Measurements from ENCODE around the gene ERAL1. TPM values are rescaled to one million over a fixed set of nuclear protein-coding genes. Genes with fewer than 3 reads are reported as not detected.
A peak's percentile ranks its signal among the peaks of the same experiment; 100 is the strongest.

ERAL1 gene
- total RNA-seq, 5 donors from 2014 or later (not counting 1 experiment from before 2014, with no cell fraction given): 18.9 to 33.7 (median 29.0) TPM

- CTCF ChIA-PET: interaction anchor here in 1 of 2 donors (0.6 to 1.9 kb wide), 3 partner anchors 70 to 500 kb away, joined by 3 to 18 read pairs (median 5); no protein-coding TSS in a partner anchor
- Mint-ChIP-seq H3K27ac (no peak overlapping the region), H3K4me1 (peaks cover 8 to 21% (median 16%) of the 10 kb centered on the region in 3 donors), H3K4me3 (peak overlapping the region; percentile 88 to 92 (median 89)), H3K9me3 (no peaks in the 10 kb centered on the region), H3K36me3 (peaks cover 27% of the 10 kb centered on the region), H3K27me3 (no peaks in the 10 kb centered on the region)
- ATAC-seq (replicated peaks in 1 of 4) (no peak), DNase-seq (no peak)
- POLR2A ChIA-PET: interaction anchor here in 1 of 2 donors (0.6 kb wide), 1 partner anchor 200 kb away, joined by 5 read pairs; no protein-coding TSS in a partner anchor
- Histone ChIP-seq H3K4me1 (ENCODE audit: control insufficient read depth in 1 of 2, extremely low read depth in 1 of 2, insufficient read depth in 2 of 2, low read length in 2 of 2) (peaks cover 7 to 14% of the 10 kb centered on the region in 2 experiments), H3K27me3 (replicated peaks in 1 of 2; ENCODE audit: control insufficient read depth in 2 of 2, extremely low read depth in 1 of 2, insufficient read depth in 2 of 2, low read length in 1 of 2) (no peaks in the 10 kb centered on the region), H3K27ac (ENCODE audit: low read length) (no peak overlapping the region), H3K36me3 (ENCODE audit: control insufficient read depth in 2 of 2, extremely low read depth in 1 of 2, insufficient read depth in 1 of 2, low read length in 1 of 2) (peaks cover 21 to 31% of the 10 kb centered on the region in 2 donors), H3K4me3 (ENCODE audit: control insufficient read depth in 1 of 2, extremely low read depth in 1 of 2, low read length in 1 of 2) (no peak overlapping the region), H3K9me3 (no peaks in the 10 kb centered on the region)
- 95% methylated on average over 4 of the region's 5 CpGs for WGBS (ENCODE audit: insufficient coverage)
These were observed 1.3 kb downstream of the ERAL1 start for GRCh38 chr17:28856028-28856574.

- no peak for DNase-seq
- H3K36me3 Mint-ChIP-seq: peaks cover 27% of the 10 kb centered on the region
These were observed 3.3 kb downstream of the ERAL1 start for GRCh38 chr17:28857905-28858800.

GRCh38 chr17:28858801-28859355, 4.1 kb downstream of the ERAL1 start:
- Mint-ChIP-seq H3K27me3 (no peaks in the 10 kb centered on the region), H3K9me3 (no peaks in the 10 kb centered on the region), H3K36me3 (peaks cover 27% of the 10 kb centered on the region), H3K27ac (peak overlapping the region in 1 of 2 donors; percentile 52), H3K4me1 (peaks cover 8 to 18% (median 16%) of the 10 kb centered on the region in 3 donors), H3K4me3 (no peak overlapping the region)
- no peak for DNase-seq
- POLR2A ChIA-PET: interaction anchor here in 1 of 2 donors (0.6 kb wide), 1 partner anchor 33 kb away, joined by 3 read pairs; no protein-coding TSS in a partner anchor
- ATAC-seq (replicated peaks in 1 of 4): no peak
- Histone ChIP-seq H3K9me3 (no peaks in the 10 kb centered on the region), H3K4me1 (ENCODE audit: control insufficient read depth in 1 of 2, extremely low read depth in 1 of 2, insufficient read depth in 2 of 2, low read length in 2 of 2) (peaks cover 7 to 14% of the 10 kb centered on the region in 2 experiments), H3K36me3 (ENCODE audit: control insufficient read depth in 2 of 2, extremely low read depth in 1 of 2, insufficient read depth in 1 of 2, low read length in 1 of 2) (peaks cover 21 to 38% of the 10 kb centered on the region in 2 donors), H3K27ac (ENCODE audit: low read length) (no peak overlapping the region), H3K27me3 (replicated peaks in 1 of 2; ENCODE audit: control insufficient read depth in 2 of 2, extremely low read depth in 1 of 2, insufficient read depth in 2 of 2, low read length in 1 of 2) (no peaks in the 10 kb centered on the region), H3K4me3 (ENCODE audit: control insufficient read depth in 1 of 2, extremely low read depth in 1 of 2, low read length in 1 of 2) (no peak overlapping the region)
- CTCF ChIA-PET: no interaction called here
- WGBS (ENCODE audit: insufficient coverage): 0% methylated on average over 1 of the region's 2 CpGs

More at GRCh38 chr17:28857905-28858800, 3.3 kb downstream of the ERAL1 start:
- H3K4me1 ChIP-seq (ENCODE audit: control insufficient read depth in 1 of 2, extremely low read depth in 1 of 2, insufficient read depth in 2 of 2, low read length in 2 of 2): peaks cover 7 to 14% of the 10 kb centered on the region in 2 experiments
- no CpG with 5 or more reads among the region's 3 CpGs for WGBS (ENCODE audit: insufficient coverage)
- H3K36me3 ChIP-seq (ENCODE audit: control insufficient read depth in 2 of 2, extremely low read depth in 1 of 2, insufficient read depth in 1 of 2, low read length in 1 of 2): peaks cover 21 to 38% of the 10 kb centered on the region in 2 donors
- no peak for ATAC-seq (replicated peaks in 1 of 4)
- ChIA-PET POLR2A (interaction anchor here in 1 of 2 donors (0.5 kb wide), 1 partner anchor 1537 kb away, joined by 11 read pairs; no protein-coding TSS in a partner anchor), CTCF (interaction anchor here in 1 of 2 donors (0.5 kb wide), 1 partner anchor 1521 kb away, joined by 3 read pairs; the partner anchor contains the start of gene CPD)
- H3K27ac ChIP-seq (ENCODE audit: low read length): no peak overlapping the region
- Mint-ChIP-seq H3K27me3 (no peaks in the 10 kb centered on the region), H3K4me1 (peaks cover 8 to 21% (median 16%) of the 10 kb centered on the region in 3 donors), H3K9me3 (no peaks in the 10 kb centered on the region), H3K4me3 (no peak overlapping the region), H3K27ac (no peak overlapping the region)
- no peak overlapping the region for H3K4me3 ChIP-seq (ENCODE audit: control insufficient read depth in 1 of 2, extremely low read depth in 1 of 2, low read length in 1 of 2)
- H3K9me3 ChIP-seq: no peaks in the 10 kb centered on the region
- H3K27me3 ChIP-seq (replicated peaks in 1 of 2; ENCODE audit: control insufficient read depth in 2 of 2, extremely low read depth in 1 of 2, insufficient read depth in 2 of 2, low read length in 1 of 2): no peaks in the 10 kb centered on the region

- Histone ChIP-seq H3K4me3 (ENCODE audit: control insufficient read depth in 1 of 2, extremely low read depth in 1 of 2, low read length in 1 of 2) (no peak overlapping the region), H3K36me3 (ENCODE audit: control insufficient read depth in 2 of 2, extremely low read depth in 1 of 2, insufficient read depth in 1 of 2, low read length in 1 of 2) (peaks cover 21 to 38% of the 10 kb centered on the region in 2 donors), H3K27me3 (replicated peaks in 1 of 2; ENCODE audit: control insufficient read depth in 2 of 2, extremely low read depth in 1 of 2, insufficient read depth in 2 of 2, low read length in 1 of 2) (no peaks in the 10 kb centered on the region), H3K9me3 (no peaks in the 10 kb centered on the region), H3K27ac (ENCODE audit: low read length) (no peak overlapping the region), H3K4me1 (ENCODE audit: control insufficient read depth in 1 of 2, extremely low read depth in 1 of 2, insufficient read depth in 2 of 2, low read length in 2 of 2) (peaks cover 3% of the 10 kb centered on the region in 2 experiments)
- DNase-seq (no peak), ATAC-seq (replicated peaks in 1 of 4) (no peak)
- Mint-ChIP-seq H3K4me1 (peaks cover 2 to 5% (median 4%) of the 10 kb centered on the region in 3 donors), H3K27ac (no peak overlapping the region), H3K4me3 (no peak overlapping the region), H3K36me3 (peaks cover 27% of the 10 kb centered on the region), H3K27me3 (no peaks in the 10 kb centered on the region), H3K9me3 (no peaks in the 10 kb centered on the region)
- ChIA-PET POLR2A (no interaction called here), CTCF (no interaction called here)
- 100% methylated on average over 3 of the region's 4 CpGs for WGBS (ENCODE audit: insufficient coverage)
These were observed 5.6 kb downstream of the ERAL1 start for GRCh38 chr17:28860363-28860808.

- ATAC-seq (replicated peaks in 1 of 4) (no peak), DNase-seq (no peak)
- Histone ChIP-seq H3K4me3 (ENCODE audit: control insufficient read depth in 1 of 2, extremely low read depth in 1 of 2, low read length in 1 of 2) (no peak overlapping the region), H3K9me3 (no peaks in the 10 kb centered on the region), H3K36me3 (ENCODE audit: control insufficient read depth in 2 of 2, extremely low read depth in 1 of 2, insufficient read depth in 1 of 2, low read length in 1 of 2) (peaks cover 21 to 38% of the 10 kb centered on the region in 2 donors), H3K27me3 (replicated peaks in 1 of 2; ENCODE audit: control insufficient read depth in 2 of 2, extremely low read depth in 1 of 2, insufficient read depth in 2 of 2, low read length in 1 of 2) (no peaks in the 10 kb centered on the region), H3K4me1 (ENCODE audit: control insufficient read depth in 1 of 2, extremely low read depth in 1 of 2, insufficient read depth in 2 of 2, low read length in 2 of 2) (no peaks in the 10 kb centered on the region), H3K27ac (ENCODE audit: low read length) (no peak overlapping the region)
- Mint-ChIP-seq H3K36me3 (peaks cover 24% of the 10 kb centered on the region), H3K4me3 (no peak overlapping the region), H3K4me1 (peaks cover 0 to 3% (median 0%) of the 10 kb centered on the region in 3 donors), H3K27me3 (no peaks in the 10 kb centered on the region), H3K9me3 (no peaks in the 10 kb centered on the region), H3K27ac (no peak overlapping the region)
- ChIA-PET CTCF (interaction anchor here (0.6 kb wide), 3 partner anchors 44 to 105 kb away, joined by 3 to 5 read pairs (median 3); no protein-coding TSS in a partner anchor), POLR2A (no interaction called here)
- 84% methylated on average over 3 of the region's 8 CpGs for WGBS (ENCODE audit: insufficient coverage)
These were observed 6.8 kb downstream of the ERAL1 start for GRCh38 chr17:28861393-28862203.
